NT2/D1 (cell line): ENCODE data around the gene SFXN5.

ENCODE experiments used
- SUZ12 ChIP-seq: IDR thresholded peaks from 2 replicates; pipeline ENCODE4 v1.6.1; 2011; ENCODE audit not compliant: insufficient read length, insufficient read depth; ENCODE audit errors: extremely low read depth
- YY1 ChIP-seq: IDR thresholded peaks from 2 replicates; pipeline ENCODE4 v1.6.1; 2011; ENCODE audit not compliant: insufficient read length, insufficient read depth

DNA sequence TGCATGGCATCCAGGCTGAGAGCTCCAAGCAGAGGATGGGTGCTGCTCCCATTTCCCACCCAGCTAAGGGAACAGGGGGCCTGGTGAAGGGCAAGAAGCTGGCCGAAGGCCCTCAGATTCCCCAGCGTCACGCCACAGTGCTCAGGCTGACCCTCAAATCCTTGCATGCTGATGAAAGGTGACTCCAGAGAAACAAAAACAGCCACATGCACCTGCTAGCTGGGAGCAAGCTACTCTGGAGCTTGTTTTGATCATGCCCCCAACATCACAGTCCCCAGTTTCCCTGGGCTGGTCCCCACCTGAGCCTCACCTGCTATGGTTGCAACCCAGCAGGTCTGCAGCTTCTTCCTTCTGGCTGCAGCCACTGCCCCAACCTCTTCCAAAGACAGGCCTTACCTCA lies 28.0 kb upstream of the SFXN5 start:
- TF ChIP-seq SUZ12 (no peak), YY1 (no peak)
